Measurements from ENCODE around the gene SYTL5.

The SYTL5 gene

DNA sequence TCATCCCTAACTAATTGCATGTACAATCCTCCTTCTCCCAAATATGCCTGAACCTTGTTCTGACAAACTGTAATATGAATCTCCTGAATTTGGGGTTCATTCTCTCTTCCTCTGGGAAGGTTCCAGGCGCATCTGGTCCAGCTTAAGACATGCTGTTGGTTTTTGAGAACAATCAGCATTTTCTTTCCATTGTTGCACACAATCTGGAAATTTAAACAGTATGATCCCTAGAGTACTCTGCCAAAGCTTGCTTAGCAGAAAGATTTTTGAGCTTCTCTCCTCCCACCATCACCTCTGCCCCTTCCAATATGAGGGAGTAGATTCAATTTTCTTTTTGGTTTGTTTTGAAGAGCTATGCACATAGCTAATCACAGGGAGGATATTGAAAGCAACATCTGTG lies 164.2 kb downstream of the SYTL5 start:
- Histone ChIP-seq H3K4me3 (ENCODE audit: extremely low read depth, insufficient read depth, low read length, poor library complexity, severe bottlenecking) (no peak overlapping the region), H3K36me3 (ENCODE audit: control insufficient read depth, insufficient read depth, low read length) (peaks cover 3% of the 10 kb centered on the region), H3K27ac (ENCODE audit: low read depth, low read length, severe bottlenecking) (no peak overlapping the region), H3K4me1 (ENCODE audit: control insufficient read depth, insufficient read depth, low read length, poor library complexity, severe bottlenecking) (no peaks in the 10 kb centered on the region), H3K9me3 (ENCODE audit: control insufficient read depth, low read length) (no peaks in the 10 kb centered on the region)
- 100% methylated on average over 1 of the region's 1 CpG; no CpG with 5 or more reads in 1 of the 2 experiments for WGBS, 2 experiments (ENCODE audit: insufficient coverage in 2 of 2)

DNA sequence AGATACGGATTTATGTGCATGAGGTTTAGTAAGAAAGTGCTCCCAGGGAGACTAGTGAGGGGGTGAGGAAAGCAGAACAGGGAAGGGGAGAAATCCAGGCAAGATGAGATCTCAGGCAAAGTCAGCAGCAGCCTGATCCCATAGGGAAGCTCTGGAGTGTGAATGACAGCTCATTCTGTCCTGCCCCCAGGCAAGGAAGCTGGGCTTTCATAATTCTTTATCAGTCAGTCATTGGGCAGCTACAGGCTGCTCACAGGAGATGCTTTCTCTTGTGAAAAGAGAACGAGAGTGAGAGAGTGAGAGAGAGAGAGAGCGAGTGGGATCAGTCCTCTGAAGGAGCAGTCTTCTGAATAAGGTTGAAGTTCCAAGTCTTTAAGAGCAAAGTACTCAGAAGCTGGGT lies 166.2 kb downstream of the SYTL5 start:
- WGBS, 2 experiments (ENCODE audit: insufficient coverage in 2 of 2) = 100% methylated on average over 1 of the region's 3 CpGs; no CpG with 5 or more reads in 1 of the 2 experiments
- Histone ChIP-seq H3K9me3 (ENCODE audit: control insufficient read depth, low read length) (no peaks in the 10 kb centered on the region), H3K4me3 (ENCODE audit: extremely low read depth, insufficient read depth, low read length, poor library complexity, severe bottlenecking) (no peak overlapping the region), H3K27ac (ENCODE audit: low read depth, low read length, severe bottlenecking) (no peak overlapping the region), H3K36me3 (ENCODE audit: control insufficient read depth, insufficient read depth, low read length) (peaks cover 3% of the 10 kb centered on the region), H3K4me1 (ENCODE audit: control insufficient read depth, insufficient read depth, low read length, poor library complexity, severe bottlenecking) (no peaks in the 10 kb centered on the region)

DNA sequence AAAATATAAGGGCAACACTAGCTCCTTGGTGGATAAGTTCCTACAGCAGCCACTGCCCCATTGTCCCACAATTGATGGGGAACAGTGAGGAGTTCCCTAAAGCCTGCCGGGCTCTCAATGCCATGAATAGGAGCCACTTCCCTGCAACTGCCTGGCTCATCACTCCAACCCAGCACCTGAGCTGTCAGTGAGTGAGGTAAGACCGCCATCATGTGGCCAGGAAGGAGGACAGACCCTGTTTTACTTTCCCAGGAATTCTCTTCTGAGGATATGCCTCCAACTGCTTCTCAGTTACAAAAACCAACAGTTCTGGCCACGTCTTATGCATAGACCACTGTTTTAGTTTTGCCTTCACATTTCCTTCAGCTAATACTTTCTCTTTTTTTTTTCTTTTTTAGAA lies 168.8 kb downstream of the SYTL5 start:
- 0% methylated on average over 1 of the region's 3 CpGs; no CpG with 5 or more reads in 1 of the 2 experiments for WGBS, 2 experiments (ENCODE audit: insufficient coverage in 2 of 2)

DNA sequence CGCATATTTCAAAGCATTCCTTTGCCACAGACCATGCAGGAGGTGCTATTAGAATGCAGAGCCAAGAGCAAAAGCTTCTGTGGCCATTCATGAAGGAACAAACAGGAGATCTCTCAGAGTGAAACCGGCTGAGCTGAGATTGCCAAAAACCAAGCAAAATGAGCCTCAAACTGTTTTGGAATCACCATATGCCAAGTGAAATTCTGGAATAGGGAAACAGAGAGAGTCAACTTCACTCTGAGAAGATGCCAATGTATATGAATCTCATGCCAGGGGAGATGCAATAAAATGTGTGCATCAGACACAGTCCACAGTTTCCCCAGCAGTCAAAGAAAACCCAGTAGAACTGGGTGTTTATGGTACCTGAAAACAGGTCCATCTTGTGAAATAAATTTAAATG lies 172.0 kb downstream of the SYTL5 start:
- H3K36me3 ChIP-seq (ENCODE audit: control insufficient read depth, insufficient read depth, low read length) = no peaks in the 10 kb centered on the region
- 57% methylated on average over 1 of the region's 2 CpGs; no CpG with 5 or more reads in 1 of the 2 experiments for WGBS, 2 experiments (ENCODE audit: insufficient coverage in 2 of 2)
- H3K9me3 ChIP-seq (ENCODE audit: control insufficient read depth, low read length) = no peaks in the 10 kb centered on the region
- peaks cover 4% of the 10 kb centered on the region for H3K4me1 ChIP-seq (ENCODE audit: control insufficient read depth, insufficient read depth, low read length, poor library complexity, severe bottlenecking)
- no peak overlapping the region for H3K27ac ChIP-seq (ENCODE audit: low read depth, low read length, severe bottlenecking)
- H3K4me3 ChIP-seq (ENCODE audit: extremely low read depth, insufficient read depth, low read length, poor library complexity, severe bottlenecking) = no peak overlapping the region

More for the DNA sequence above, 168.8 kb downstream of the SYTL5 start:
- H3K9me3 ChIP-seq (ENCODE audit: control insufficient read depth, low read length) = no peaks in the 10 kb centered on the region
- H3K27ac ChIP-seq (ENCODE audit: low read depth, low read length, severe bottlenecking) = no peak overlapping the region
- H3K36me3 ChIP-seq (ENCODE audit: control insufficient read depth, insufficient read depth, low read length) = no peaks in the 10 kb centered on the region
- H3K4me3 ChIP-seq (ENCODE audit: extremely low read depth, insufficient read depth, low read length, poor library complexity, severe bottlenecking) = no peak overlapping the region
- H3K4me1 ChIP-seq (ENCODE audit: control insufficient read depth, insufficient read depth, low read length, poor library complexity, severe bottlenecking) = peaks cover 4% of the 10 kb centered on the region

All from mesodermal cell (in vitro differentiated cells).